VCaP (cell line): Measurements from ENCODE around the gene CGB7.

Experiments used
- H3K27ac ChIP-seq: fragments of 450-650 bp; 2 replicates; pipeline ENCODE4 v1.5.1; 2017
- CTCF ChIP-seq: fragments of 450-650 bp; conservative IDR thresholded peaks from 2 replicates; pipeline ENCODE4 v1.5.1; 2017; ENCODE audit warnings: mild to moderate bottlenecking, moderate library complexity

The CGB7 gene

GRCh38 chr19:49071860-49072547, 14.5 kb upstream of the CGB7 start:
- no peak overlapping the region for H3K27ac ChIP-seq
- TF ChIP-seq CTCF: no peak

DNA sequence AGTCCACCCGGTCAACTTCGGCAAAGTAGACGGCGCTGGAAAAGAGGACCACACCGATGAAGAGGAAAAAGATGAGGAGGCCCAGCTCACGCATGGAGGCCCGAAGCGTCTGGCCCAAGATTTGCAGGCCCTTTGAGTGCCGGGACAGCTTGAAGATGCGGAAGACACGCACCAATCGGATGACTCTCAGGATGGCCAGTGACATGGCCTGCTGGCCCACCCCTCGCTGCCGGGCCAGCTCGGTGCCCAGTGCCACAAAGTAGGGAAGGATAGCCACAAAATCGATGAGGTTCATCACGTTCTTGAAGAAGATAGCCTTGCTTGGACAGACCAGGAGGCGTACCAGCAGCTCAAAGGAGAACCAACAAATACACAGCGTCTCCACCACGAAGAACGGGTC, 12.9 kb upstream of the CGB7 start:
- no peak overlapping the region for H3K27ac ChIP-seq
- no peak for TF ChIP-seq CTCF

DNA sequence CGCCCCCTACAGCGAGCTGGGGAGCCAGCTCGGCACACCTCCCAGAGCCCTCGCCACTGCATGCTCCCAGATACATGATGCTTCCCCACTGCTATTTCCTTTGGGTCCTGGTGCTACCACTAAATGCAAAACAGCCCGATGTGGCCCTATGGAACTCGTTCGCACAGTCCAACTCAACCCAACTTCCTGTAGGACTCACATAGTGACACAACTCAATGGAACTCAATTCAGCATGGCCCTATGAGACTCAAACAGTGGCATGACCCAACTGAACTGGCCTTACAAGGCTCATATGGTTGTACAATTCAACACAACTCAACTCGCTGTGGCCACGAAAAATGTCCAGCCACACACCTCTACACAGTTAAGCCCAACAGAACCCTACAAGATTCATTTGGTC, 11.5 kb upstream of the CGB7 start:
- H3K27ac ChIP-seq: no peak overlapping the region

DNA sequence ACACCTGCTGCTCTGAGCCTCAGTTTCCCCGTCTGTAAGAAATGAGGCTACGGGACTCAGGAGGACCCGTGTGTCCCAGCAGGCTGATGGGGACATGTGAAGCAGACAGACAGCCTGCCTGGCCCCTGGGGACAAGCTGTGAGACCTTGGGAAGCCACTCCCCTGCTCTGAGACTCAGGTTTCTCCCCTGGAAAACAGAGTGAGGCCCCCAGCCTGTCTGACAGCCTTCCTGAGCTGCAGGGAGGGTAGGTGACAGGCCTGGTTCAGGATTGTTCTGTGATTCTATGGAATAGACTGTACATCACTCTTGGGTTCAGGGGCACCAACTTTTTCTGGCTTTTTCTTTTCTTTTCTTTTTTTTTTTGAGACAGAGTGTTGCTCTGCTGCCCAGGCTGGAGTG, 10.0 kb upstream of the CGB7 start:
- no peak for TF ChIP-seq CTCF
- H3K27ac ChIP-seq: no peak overlapping the region

More for the DNA sequence above, 11.5 kb upstream of the CGB7 start:
- no peak for TF ChIP-seq CTCF

GRCh38 chr19:49065905-49066512, 8.5 kb upstream of the CGB7 start:
- H3K27ac ChIP-seq: no peak overlapping the region
- no peak for TF ChIP-seq CTCF

DNA sequence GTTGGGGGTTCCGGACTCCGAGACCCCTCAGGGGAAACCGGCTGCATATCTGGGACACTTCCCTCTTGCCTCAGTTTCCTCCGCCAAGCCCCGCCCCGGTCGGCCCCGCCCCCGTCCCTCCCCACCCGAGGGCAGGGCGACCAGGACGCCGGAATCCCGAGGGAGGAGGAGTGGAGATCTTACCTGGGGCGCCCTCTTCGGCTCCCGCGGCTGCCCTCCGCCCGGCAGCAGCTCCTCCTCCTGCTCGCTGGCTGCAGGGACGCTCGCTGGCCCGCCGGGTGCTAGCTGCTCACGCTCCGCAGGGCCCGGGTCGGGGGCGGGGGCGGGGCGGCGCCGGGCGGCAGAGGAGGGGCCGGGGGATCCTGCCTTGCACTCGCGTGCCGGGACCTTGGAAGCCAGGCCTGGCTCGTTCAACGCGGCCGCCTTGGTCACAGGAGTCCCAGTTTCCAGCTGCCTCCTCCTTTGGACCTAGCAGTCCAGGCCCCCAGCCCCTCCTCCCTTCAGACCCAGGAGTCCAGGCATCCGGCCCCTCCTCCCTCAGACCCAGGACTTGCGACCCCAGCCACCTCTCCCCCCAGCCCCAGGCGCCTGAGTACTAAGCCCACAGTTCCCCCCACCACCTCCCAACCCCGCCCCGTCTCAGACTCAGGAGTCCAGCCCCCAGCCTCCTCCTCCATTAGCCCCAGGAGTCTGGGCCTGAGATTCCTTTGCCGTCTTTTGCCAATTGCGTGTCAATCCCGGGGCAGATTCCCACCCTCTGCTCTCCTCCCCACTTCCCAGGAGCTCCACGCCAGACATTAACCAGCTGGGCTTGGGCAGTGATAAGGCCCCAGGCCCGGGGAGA, 7.4 kb upstream of the CGB7 start, which contains the start of gene NTF4:
Gene NTF4 (minus strand): TSS at position 51 of the 844 bp plus-strand sequence. CDS start 2,821 bp downstream, outside the sequence.
- peak; percentile 24 for TF ChIP-seq CTCF

DNA sequence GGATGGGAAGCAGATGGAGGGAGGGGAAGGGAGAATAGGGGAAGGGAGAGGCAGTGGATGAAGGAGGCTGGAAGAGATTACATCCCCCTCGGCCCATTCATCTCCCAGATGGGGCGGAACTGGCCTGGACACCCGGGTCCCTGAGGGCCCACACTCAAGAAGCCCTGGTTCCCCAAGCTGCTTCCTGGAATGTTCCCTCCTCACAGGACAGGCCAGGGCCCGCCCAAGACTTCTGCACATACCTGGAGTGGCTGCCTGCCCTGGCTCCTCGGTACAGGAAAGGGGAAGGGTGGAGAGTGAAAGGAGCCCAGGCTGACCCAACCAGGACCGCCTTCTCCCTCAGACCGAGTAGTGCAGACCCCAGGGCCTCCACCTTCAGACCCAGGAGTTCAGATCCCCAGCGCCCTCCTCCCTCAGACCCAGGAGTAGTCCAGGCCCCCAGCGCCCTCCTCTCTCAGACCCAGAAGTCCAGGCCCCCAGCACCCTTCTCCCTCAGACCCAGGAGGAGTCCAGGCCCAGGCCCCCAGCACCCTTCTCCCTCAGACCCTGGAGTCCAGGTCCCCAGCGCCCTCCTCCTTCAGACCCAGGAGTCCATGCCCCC, 6.6 kb upstream of the CGB7 start:
- TF ChIP-seq CTCF: no peak
- H3K27ac ChIP-seq: peak overlapping the region; percentile 57; the same call in 1 of the 2 replicates

More for the DNA sequence above, 7.4 kb upstream of the CGB7 start, which contains the start of gene NTF4:
- H3K27ac ChIP-seq: peak within 1 kb of the TSS; percentile 57
